Common myeloid progenitor, CD34-positive (primary cell): ENCODE results near the gene ANKS6.

Source experiments
- CTCF ChIA-PET: fragments of 350-600 bp; sonication (Branson Sonifier 250); formaldehyde crosslinking; loops from one replicate; lab custom pipeline; 2021; ENCODE audit warnings: antibody characterized with exemption; lab: Charles Lee
- POLR2A ChIA-PET: fragments of 350-600 bp; sonication (Branson Sonifier 250); formaldehyde crosslinking; loops from one replicate; lab custom pipeline; 2021; ENCODE audit warnings: antibody characterized with exemption; lab: Charles Lee
- DNase-seq, 3 donors: peaks; one replicate each; pipeline versions ENCODE4 v3.0.0 to v3.0.0-alpha.2; 2013
- H3K27ac ChIP-seq, 2 experiments: 1 replicate in 1 of 2; 2 replicates in 1 of 2; pipeline ENCODE4 v1.7.0; 2013; ENCODE audit warnings: inconsistent platforms in 2 of 2, low read length in 2 of 2, mild to moderate bottlenecking in 2 of 2, low read depth in 1 of 2, moderate library complexity in 1 of 2; ENCODE audit not compliant: severe bottlenecking in 2 of 2, insufficient read depth in 1 of 2, poor library complexity in 1 of 2
- H3K27me3 ChIP-seq, 5 experiments: replicated peaks in 2 of 5; 1 replicate in 3 of 5; 2 replicates in 2 of 5; pipeline versions ENCODE4 v1.6.1 to v1.7.0; 2013; ENCODE audit warnings: low read length in 4 of 5, mild to moderate bottlenecking in 2 of 5, moderate library complexity in 2 of 5, inconsistent platforms in 1 of 5; ENCODE audit not compliant: insufficient read depth in 5 of 5, control insufficient read depth in 4 of 5
- H3K36me3 ChIP-seq, 4 experiments: 1 replicate in 2 of 4; 2 replicates in 2 of 4; pipeline versions ENCODE4 v1.6.1 to v1.7.0; 2013; ENCODE audit warnings: low read length in 3 of 4, control low read depth in 1 of 4, mild to moderate bottlenecking in 1 of 4; ENCODE audit not compliant: control insufficient read depth in 4 of 4, insufficient read depth in 4 of 4
- H3K4me1 ChIP-seq, 4 experiments: 1 replicate in 3 of 4; 2 replicates in 1 of 4; pipeline versions ENCODE4 v1.6.1 to v1.7.1; 2013; ENCODE audit warnings: low read length in 3 of 4, mild to moderate bottlenecking in 3 of 4, control low read depth in 1 of 4, inconsistent platforms in 1 of 4, moderate library complexity in 1 of 4; ENCODE audit not compliant: control insufficient read depth in 4 of 4, insufficient read depth in 4 of 4; ENCODE audit errors: control extremely low read depth in 1 of 4
- H3K4me3 ChIP-seq, 7 experiments: 1 replicate in 4 of 7; 2 replicates in 3 of 7; pipeline versions ENCODE4 v1.5.1 to v1.7.0; 2013; ENCODE audit warnings: mild to moderate bottlenecking in 7 of 7, low read length in 6 of 7, moderate library complexity in 6 of 7, inconsistent platforms in 2 of 7, low read depth in 2 of 7, control low read depth in 1 of 7; ENCODE audit not compliant: insufficient read depth in 4 of 7, control insufficient read depth in 1 of 7; ENCODE audit errors: extremely low read depth in 1 of 7
- H3K9me3 ChIP-seq, 5 experiments: 1 replicate in 4 of 5; 2 replicates in 1 of 5; pipeline versions ENCODE4 v1.6.1 to v1.7.1; 2013; ENCODE audit warnings: low read length in 4 of 5, mild to moderate bottlenecking in 2 of 5, inconsistent platforms in 1 of 5, low read depth in 1 of 5, moderate library complexity in 1 of 5; ENCODE audit not compliant: control insufficient read depth in 4 of 5, insufficient read depth in 2 of 5; ENCODE audit errors: control extremely low read depth in 1 of 5
- WGBS: methylation state at CpG from one replicate; pipeline ENCODE4 v1.1.5; 2013; ENCODE audit not compliant: insufficient coverage; 5-methylcytosine and 5-hydroxymethylcytosine counted together

The ANKS6 gene

GRCh38 chr9:98740226-98740881 lies 56.0 kb downstream of the ANKS6 start:
- Histone ChIP-seq H3K4me1 (peaks cover 0 to 10% (median 4%) of the 10 kb centered on the region in 4 experiments), H3K27ac (no peak overlapping the region), H3K9me3 (peaks cover 0 to 5% (median 0%) of the 10 kb centered on the region in 5 experiments), H3K36me3 (peaks cover 0 to 23% (median 7%) of the 10 kb centered on the region in 4 experiments), H3K4me3 (no peak overlapping the region), H3K27me3 (peaks cover 0 to 20% (median 4%) of the 10 kb centered on the region in 5 experiments)
- DNase-seq: peak; percentile 9 to 66 (median 54)
- WGBS: no CpG with 5 or more reads among the region's 8 CpGs
- ChIA-PET POLR2A (no interaction called here), CTCF (interaction anchor here (1.3 to 1.5 kb wide), 2 partner anchors 15 to 35 kb away, joined by 3 to 5 read pairs; no protein-coding TSS in a partner anchor)

GRCh38 chr9:98738741-98739140 lies 57.6 kb downstream of the ANKS6 start:
- ChIA-PET POLR2A (no interaction called here), CTCF (interaction anchor here (0.7 kb wide), 1 partner anchor 36 kb away, joined by 3 read pairs; no protein-coding TSS in a partner anchor)

GRCh38 chr9:98736226-98736625 lies 60.1 kb downstream of the ANKS6 start:
- Histone ChIP-seq H3K27me3 (peaks cover 0 to 13% (median 0%) of the 10 kb centered on the region in 5 experiments), H3K27ac (no peak overlapping the region), H3K4me3 (no peak overlapping the region), H3K36me3 (peaks cover 0 to 20% (median 9%) of the 10 kb centered on the region in 4 experiments), H3K4me1 (peaks cover 0 to 10% (median 4%) of the 10 kb centered on the region in 4 experiments), H3K9me3 (peaks cover 0 to 5% (median 0%) of the 10 kb centered on the region in 5 experiments)
- WGBS: 76% methylated on average over 8 of the region's 12 CpGs
- DNase-seq: no peak
- ChIA-PET POLR2A (no interaction called here), CTCF (no interaction called here)

More at GRCh38 chr9:98738741-98739140, 57.6 kb downstream of the ANKS6 start:
- H3K4me3 ChIP-seq: no peak overlapping the region
- peaks cover 0 to 10% (median 4%) of the 10 kb centered on the region in 4 experiments for H3K4me1 ChIP-seq
- no peak overlapping the region for H3K27ac ChIP-seq
- H3K9me3 ChIP-seq: peaks cover 0 to 5% (median 0%) of the 10 kb centered on the region in 5 experiments
- peaks cover 0 to 24% (median 9%) of the 10 kb centered on the region in 4 experiments for H3K36me3 ChIP-seq
- H3K27me3 ChIP-seq: peaks cover 0 to 16% (median 4%) of the 10 kb centered on the region in 5 experiments
- DNase-seq: no peak
- 100% methylated on average over 2 of the region's 3 CpGs for WGBS

GRCh38 chr9:98732801-98733200 lies 63.6 kb downstream of the ANKS6 start:
- H3K27me3 ChIP-seq: peaks cover 0 to 16% (median 0%) of the 10 kb centered on the region in 5 experiments
- WGBS: 100% methylated on average over 7 of the region's 9 CpGs
- CTCF ChIA-PET: no interaction called here
- peaks cover 0 to 20% (median 9%) of the 10 kb centered on the region in 4 experiments for H3K36me3 ChIP-seq
- no peaks in the 10 kb centered on the region for H3K4me1 ChIP-seq
- POLR2A ChIA-PET: interaction anchor here (0.6 kb wide), 1 partner anchor 1685 kb away, joined by 3 read pairs; no protein-coding TSS in a partner anchor
- H3K9me3 ChIP-seq: peaks cover 0 to under 1% (median 0%) of the 10 kb centered on the region in 5 experiments
- no peak for DNase-seq
- no peak overlapping the region for H3K27ac ChIP-seq
- no peak overlapping the region for H3K4me3 ChIP-seq

- no peak overlapping the region for H3K4me3 ChIP-seq
- H3K27ac ChIP-seq: no peak overlapping the region
- H3K27me3 ChIP-seq: peaks cover 0 to 19% (median 0%) of the 10 kb centered on the region in 5 experiments
- 94% methylated on average over 9 of the region's 10 CpGs for WGBS
- CTCF ChIA-PET: interaction anchor here (0.6 to 1.0 kb wide), 2 partner anchors 21 to 382 kb away, joined by 3 read pairs; no protein-coding TSS in a partner anchor
- no peak for DNase-seq
- POLR2A ChIA-PET: interaction anchor here (0.6 kb wide), 1 partner anchor 1684 kb away, joined by 3 read pairs; no protein-coding TSS in a partner anchor
- peaks cover 0 to 20% (median 9%) of the 10 kb centered on the region in 4 experiments for H3K36me3 ChIP-seq
- H3K4me1 ChIP-seq: no peaks in the 10 kb centered on the region
- no peaks in the 10 kb centered on the region for H3K9me3 ChIP-seq
Measured at GRCh38 chr9:98732091-98732490, 64.3 kb downstream of the ANKS6 start.

- Histone ChIP-seq H3K4me3 (no peak overlapping the region), H3K27ac (no peak overlapping the region), H3K36me3 (peaks cover 0 to 14% (median 6%) of the 10 kb centered on the region in 4 experiments), H3K4me1 (peaks cover 0 to 7% (median 4%) of the 10 kb centered on the region in 4 experiments), H3K27me3 (peaks cover 0 to 13% (median 0%) of the 10 kb centered on the region in 5 experiments), H3K9me3 (no peaks in the 10 kb centered on the region)
- no peak for DNase-seq
- 96% methylated on average over 3 of the region's 5 CpGs for WGBS
- ChIA-PET POLR2A (no interaction called here), CTCF (no interaction called here)
Measured at GRCh38 chr9:98730871-98731270, 65.5 kb downstream of the ANKS6 start.

- WGBS: 92% methylated on average over 11 of the region's 11 CpGs
- POLR2A ChIA-PET: no interaction called here
- H3K4me1 ChIP-seq: peaks cover 0 to 7% (median 4%) of the 10 kb centered on the region in 4 experiments
Measured at GRCh38 chr9:98728500-98728899, 67.9 kb downstream of the ANKS6 start.

More at GRCh38 chr9:98728500-98728899, 67.9 kb downstream of the ANKS6 start:
- H3K4me3 ChIP-seq: no peak overlapping the region
- H3K27me3 ChIP-seq: peaks cover 0 to 25% (median 2%) of the 10 kb centered on the region in 5 experiments
- no peak for DNase-seq
- CTCF ChIA-PET: interaction anchor here (0.7 kb wide), 1 partner anchor 16 kb away, joined by 3 read pairs; no protein-coding TSS in a partner anchor
- peaks cover 0 to 4% (median 2%) of the 10 kb centered on the region in 5 experiments for H3K9me3 ChIP-seq
- no peak overlapping the region for H3K27ac ChIP-seq
- H3K36me3 ChIP-seq: no peaks in the 10 kb centered on the region
